GM12892 (cell line): ENCODE results near the gene KRTAP5-3.
"Not testable (repeated sequence)": the region's sequence is repeated elsewhere in the genome, so short reads cannot be mapped to it uniquely, and the experiment has no call there.

ENCODE experiments used
- DNase-seq: peaks from one replicate; pipeline ENCODE4 v3.0.0; 2011; ENCODE audit not compliant: insufficient read length
- FAIRE-seq: peaks from 2 replicates; lab custom pipeline; 2011; peaks lifted over from hg19 to GRCh38; lab: Jason Lieb, UNC
- POLR2A ChIP-seq: IDR thresholded peaks from 2 replicates; pipeline ENCODE4 v1.6.1; 2011; ENCODE audit warnings: low read depth, low read length, control low read depth
- POLR2AphosphoS5 ChIP-seq: IDR thresholded peaks from 2 replicates; pipeline ENCODE4 v1.6.1; 2011; ENCODE audit warnings: low read depth, low read length, control low read depth
- TAF1 ChIP-seq: IDR thresholded peaks from 2 replicates; pipeline ENCODE4 v1.6.1; 2011; ENCODE audit warnings: low read depth, mild to moderate bottlenecking, control low read depth, low read length, borderline replicate concordance

Gene KRTAP5-3

GRCh38 chr11:1628506-1629325 lies 20.5 kb upstream of the KRTAP5-3 start:
- TF ChIP-seq POLR2A (no peak), TAF1 (no peak), POLR2AphosphoS5 (no peak)
- FAIRE-seq (peak; percentile 44), DNase-seq (peak; percentile 73)

GRCh38 chr11:1625541-1625940 lies 17.3 kb upstream of the KRTAP5-3 start:
- TF ChIP-seq POLR2A (no peak), POLR2AphosphoS5 (no peak), TAF1 (no peak)
- no peak for FAIRE-seq
- no peak for DNase-seq

GRCh38 chr11:1624621-1625020 lies 16.4 kb upstream of the KRTAP5-3 start:
- no peak for DNase-seq
- TF ChIP-seq POLR2A (no peak), TAF1 (no peak), POLR2AphosphoS5 (no peak)
- no peak for FAIRE-seq

- DNase-seq, result no peak
- TF ChIP-seq POLR2A (no peak), POLR2AphosphoS5 (no peak), TAF1 (no peak)
Observed at GRCh38 chr11:1623716-1624115, 15.5 kb upstream of the KRTAP5-3 start.

GRCh38 chr11:1622086-1622485 lies 13.8 kb upstream of the KRTAP5-3 start, which contains the start of gene KRTAP5-4:
TSS of gene KRTAP5-4 (minus strand) at chr11:1622138. CDS start at chr11:1622093, 45 bp downstream.
- FAIRE-seq (no peak), DNase-seq (no peak)
- TF ChIP-seq POLR2A (no peak), POLR2AphosphoS5 (no peak), TAF1 (no peak)

More at GRCh38 chr11:1623716-1624115, 15.5 kb upstream of the KRTAP5-3 start:
- FAIRE-seq, result no peak

GRCh38 chr11:1619449-1619848 lies 11.2 kb upstream of the KRTAP5-3 start:
- no peak for TF ChIP-seq POLR2A
- TF ChIP-seq TAF1, result no peak
- TF ChIP-seq POLR2AphosphoS5, result no peak
- no peak for DNase-seq
- no peak for FAIRE-seq

- no peak for FAIRE-seq
- TF ChIP-seq POLR2A (no peak), POLR2AphosphoS5 (no peak)
- no peak for DNase-seq
Observed at GRCh38 chr11:1618231-1618630, 10.0 kb upstream of the KRTAP5-3 start.

- not testable (repeated sequence) for FAIRE-seq
Observed at GRCh38 chr11:1607901-1608300, 362 bp downstream of the KRTAP5-3 start.

GRCh38 chr11:1607156-1607845 lies 962 bp downstream of the KRTAP5-3 start:
- FAIRE-seq, DNase-seq: not testable (repeated sequence)

More at GRCh38 chr11:1607901-1608300, 362 bp downstream of the KRTAP5-3 start:
- DNase-seq, result not testable (repeated sequence)

GRCh38 chr11:1605923-1606322 lies 2.3 kb downstream of the KRTAP5-3 start:
- DNase-seq, result peak; percentile 61
- peak; percentile 97 for FAIRE-seq

GRCh38 chr11:1604711-1605110 lies 3.6 kb downstream of the KRTAP5-3 start:
- no peak for DNase-seq
- FAIRE-seq, result no peak
- TF ChIP-seq POLR2A, result no peak
- no peak for TF ChIP-seq TAF1
- TF ChIP-seq POLR2AphosphoS5, result no peak

GRCh38 chr11:1604181-1604580 lies 4.1 kb downstream of the KRTAP5-3 start:
- FAIRE-seq, result no peak
- DNase-seq, result no peak
- TF ChIP-seq POLR2A (no peak), POLR2AphosphoS5 (no peak), TAF1 (no peak)
